MM.1S (cell line): Measurements from ENCODE around the gene EP400.

Experiments used
- DNase-seq: peaks from one replicate; pipeline ENCODE4 v3.0.0-alpha.2; 2015
- H2AFZ ChIP-seq: fragments of 300-600 bp; sonication (generic); 2 replicates; pipeline ENCODE4 v1.6.0; 2016; ENCODE audit warnings: antibody characterized with exemption, low read length
- H3F3A ChIP-seq: fragments of 300-600 bp; sonication (generic); 2 replicates; pipeline ENCODE4 v1.6.1; 2016; ENCODE audit warnings: mild to moderate bottlenecking, antibody characterized with exemption, low read length, moderate library complexity, mixed read lengths; ENCODE audit not compliant: insufficient read depth
- H3K27ac ChIP-seq: fragments of 300-600 bp; sonication (generic); 2 replicates; pipeline ENCODE4 v1.5.1; 2016; ENCODE audit warnings: mild to moderate bottlenecking, low read length
- H3K27me3 ChIP-seq: fragments of 300-600 bp; sonication (generic); replicated peaks from 2 replicates; pipeline ENCODE4 v1.6.0; 2016; ENCODE audit warnings: low read length; ENCODE audit not compliant: insufficient read depth
- H3K36me3 ChIP-seq: fragments of 300-600 bp; sonication (generic); replicated peaks from 2 replicates; pipeline ENCODE4 v1.6.1; 2016; ENCODE audit warnings: mild to moderate bottlenecking, low read length, mixed read lengths; ENCODE audit not compliant: insufficient read depth
- H3K4me1 ChIP-seq: fragments of 300-600 bp; sonication (generic); 2 replicates; pipeline ENCODE4 v1.6.1; 2016; ENCODE audit warnings: low read length, mixed read lengths
- H3K4me2 ChIP-seq: fragments of 300-600 bp; sonication (generic); 2 replicates; pipeline ENCODE4 v1.6.0; 2016; ENCODE audit warnings: low read depth, low read length
- H3K4me3 ChIP-seq: fragments of 300-600 bp; sonication (generic); 2 replicates; pipeline ENCODE4 v1.5.1; 2016; ENCODE audit warnings: low read length, mixed read lengths
- H3K79me2 ChIP-seq: fragments of 300-600 bp; sonication (generic); 2 replicates; pipeline ENCODE4 v1.6.1; 2016; ENCODE audit warnings: mixed run types, low read length, mixed read lengths
- H3K9ac ChIP-seq: fragments of 300-600 bp; sonication (generic); 2 replicates; pipeline ENCODE4 v1.6.1; 2016; ENCODE audit warnings: low read length, mixed read lengths
- H3K9me2 ChIP-seq: fragments of 300-600 bp; sonication (generic); replicated peaks from 2 replicates; pipeline ENCODE4 v1.6.1; 2016; ENCODE audit warnings: mild to moderate bottlenecking, low read length, mixed read lengths; ENCODE audit not compliant: insufficient read depth
- H3K9me3 ChIP-seq: fragments of 300-600 bp; sonication (generic); replicated peaks from 2 replicates; pipeline ENCODE4 v1.6.1; 2016; ENCODE audit warnings: mild to moderate bottlenecking, low read length, mixed read lengths; ENCODE audit not compliant: insufficient read depth
- H4K20me1 ChIP-seq: fragments of 300-600 bp; sonication (generic); 2 replicates; pipeline ENCODE4 v1.6.1; 2016; ENCODE audit warnings: mild to moderate bottlenecking, low read length, moderate library complexity, mixed read lengths; ENCODE audit not compliant: insufficient read depth
- CTCF ChIP-seq: fragments of 300-600 bp; sonication (generic); IDR thresholded peaks from 2 replicates; pipeline ENCODE4 v1.5.1; 2016; ENCODE audit warnings: antibody characterized with exemption, low read length, mixed read lengths
- EZH2 ChIP-seq: fragments of 300-600 bp; sonication (generic); optimal IDR thresholded peaks from 2 replicates; pipeline ENCODE3; 2017; ENCODE audit warnings: low read depth, mild to moderate bottlenecking, antibody characterized with exemption, low read length, mixed read lengths
- EZH2phosphoT487 ChIP-seq: fragments of 300-600 bp; sonication (generic); IDR thresholded peaks from 2 replicates; pipeline ENCODE4 v1.6.1; 2018; ENCODE audit warnings: antibody characterized with exemption, low read length

The EP400 gene

GRCh38 chr12:131962069-131962468, 12.3 kb downstream of the EP400 start:
- Histone ChIP-seq H3K27me3 (no peaks in the 10 kb centered on the region), H3K9me3 (no peaks in the 10 kb centered on the region), H3F3A (no peaks in the 10 kb centered on the region), H3K4me2 (no peak overlapping the region), H3K79me2 (peaks cover 66% of the 10 kb centered on the region), H3K36me3 (no peaks in the 10 kb centered on the region), H3K9me2 (no peaks in the 10 kb centered on the region), H3K4me3 (no peak overlapping the region), H3K27ac (no peak overlapping the region), H4K20me1 (no peaks in the 10 kb centered on the region), H3K9ac (no peak overlapping the region), H2AFZ (no peak overlapping the region), H3K4me1 (no peaks in the 10 kb centered on the region)
- TF ChIP-seq EZH2 (no peak), CTCF (no peak), EZH2phosphoT487 (no peak)
- DNase-seq, result no peak

- no peak for DNase-seq
- H3K9me3 ChIP-seq, result no peaks in the 10 kb centered on the region
- TF ChIP-seq EZH2, result no peak
- no peak for TF ChIP-seq EZH2phosphoT487
- TF ChIP-seq CTCF, result no peak
- no peak overlapping the region for H3K27ac ChIP-seq
- no peaks in the 10 kb centered on the region for H3K4me1 ChIP-seq
- H3K9me2 ChIP-seq, result no peaks in the 10 kb centered on the region
- H3K27me3 ChIP-seq, result no peaks in the 10 kb centered on the region
- no peaks in the 10 kb centered on the region for H3K36me3 ChIP-seq
- H3K4me3 ChIP-seq, result no peak overlapping the region
- no peak overlapping the region for H3K4me2 ChIP-seq
- H2AFZ ChIP-seq, result no peak overlapping the region
- no peaks in the 10 kb centered on the region for H3F3A ChIP-seq
- H4K20me1 ChIP-seq, result no peaks in the 10 kb centered on the region
- no peak overlapping the region for H3K9ac ChIP-seq
- peaks cover 65% of the 10 kb centered on the region for H3K79me2 ChIP-seq
Observed at GRCh38 chr12:131963381-131963780, 13.6 kb downstream of the EP400 start.

GRCh38 chr12:131965073-131965472, 15.3 kb downstream of the EP400 start:
- Histone ChIP-seq H3F3A (no peaks in the 10 kb centered on the region), H3K9me2 (no peaks in the 10 kb centered on the region), H3K27me3 (no peaks in the 10 kb centered on the region), H3K4me1 (no peaks in the 10 kb centered on the region), H3K4me2 (no peak overlapping the region), H2AFZ (no peak overlapping the region), H3K27ac (no peak overlapping the region), H3K9me3 (no peaks in the 10 kb centered on the region), H3K79me2 (peaks cover 60% of the 10 kb centered on the region), H3K4me3 (no peak overlapping the region), H3K9ac (no peak overlapping the region), H4K20me1 (no peaks in the 10 kb centered on the region), H3K36me3 (no peaks in the 10 kb centered on the region)
- TF ChIP-seq EZH2 (no peak), EZH2phosphoT487 (no peak), CTCF (no peak)
- no peak for DNase-seq
